ENCODE measurements around the gene TUBGCP4.

DNA sequence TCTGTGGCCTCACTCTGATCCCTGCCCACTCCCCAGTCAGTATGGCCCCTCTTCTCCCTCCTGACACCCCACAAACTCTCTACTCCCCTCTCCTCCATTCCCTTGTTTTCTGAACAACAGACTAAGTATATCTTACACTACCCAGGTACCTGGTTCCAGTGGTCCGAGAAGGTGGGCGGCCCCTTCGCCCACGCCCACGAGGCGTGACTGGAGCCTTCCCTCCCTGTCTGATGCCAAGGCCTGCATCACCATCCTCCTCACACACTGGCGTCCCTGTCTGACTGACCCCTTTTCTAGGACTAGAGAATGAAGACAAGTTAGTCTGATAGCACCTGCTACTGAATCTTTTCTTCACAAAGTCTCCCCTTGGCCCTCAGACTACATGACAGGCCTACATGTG lies 50.0 kb downstream of the TUBGCP4 start:
- TF ChIP-seq EP300 (IDR thresholded peaks at IDR 0.05; ENCODE audit: low read depth) (no peak), POLR2AphosphoS5 (IDR thresholded peaks at IDR 0.05) (no peak), POLR2A (IDR thresholded peaks at IDR 0.05) (no peak)
- TF ChIP-seq, protein P1, sequence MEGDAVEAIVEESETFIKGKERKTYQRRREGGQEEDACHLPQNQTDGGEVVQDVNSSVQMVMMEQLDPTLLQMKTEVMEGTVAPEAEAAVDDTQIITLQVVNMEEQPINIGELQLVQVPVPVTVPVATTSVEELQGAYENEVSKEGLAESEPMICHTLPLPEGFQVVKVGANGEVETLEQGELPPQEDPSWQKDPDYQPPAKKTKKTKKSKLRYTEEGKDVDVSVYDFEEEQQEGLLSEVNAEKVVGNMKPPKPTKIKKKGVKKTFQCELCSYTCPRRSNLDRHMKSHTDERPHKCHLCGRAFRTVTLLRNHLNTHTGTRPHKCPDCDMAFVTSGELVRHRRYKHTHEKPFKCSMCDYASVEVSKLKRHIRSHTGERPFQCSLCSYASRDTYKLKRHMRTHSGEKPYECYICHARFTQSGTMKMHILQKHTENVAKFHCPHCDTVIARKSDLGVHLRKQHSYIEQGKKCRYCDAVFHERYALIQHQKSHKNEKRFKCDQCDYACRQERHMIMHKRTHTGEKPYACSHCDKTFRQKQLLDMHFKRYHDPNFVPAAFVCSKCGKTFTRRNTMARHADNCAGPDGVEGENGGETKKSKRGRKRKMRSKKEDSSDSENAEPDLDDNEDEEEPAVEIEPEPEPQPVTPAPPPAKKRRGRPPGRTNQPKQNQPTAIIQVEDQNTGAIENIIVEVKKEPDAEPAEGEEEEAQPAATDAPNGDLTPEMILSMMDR (IDR thresholded peaks at IDR 0.05) = no peak
